ENCODE data around the gene GALC.

The GALC gene

DNA sequence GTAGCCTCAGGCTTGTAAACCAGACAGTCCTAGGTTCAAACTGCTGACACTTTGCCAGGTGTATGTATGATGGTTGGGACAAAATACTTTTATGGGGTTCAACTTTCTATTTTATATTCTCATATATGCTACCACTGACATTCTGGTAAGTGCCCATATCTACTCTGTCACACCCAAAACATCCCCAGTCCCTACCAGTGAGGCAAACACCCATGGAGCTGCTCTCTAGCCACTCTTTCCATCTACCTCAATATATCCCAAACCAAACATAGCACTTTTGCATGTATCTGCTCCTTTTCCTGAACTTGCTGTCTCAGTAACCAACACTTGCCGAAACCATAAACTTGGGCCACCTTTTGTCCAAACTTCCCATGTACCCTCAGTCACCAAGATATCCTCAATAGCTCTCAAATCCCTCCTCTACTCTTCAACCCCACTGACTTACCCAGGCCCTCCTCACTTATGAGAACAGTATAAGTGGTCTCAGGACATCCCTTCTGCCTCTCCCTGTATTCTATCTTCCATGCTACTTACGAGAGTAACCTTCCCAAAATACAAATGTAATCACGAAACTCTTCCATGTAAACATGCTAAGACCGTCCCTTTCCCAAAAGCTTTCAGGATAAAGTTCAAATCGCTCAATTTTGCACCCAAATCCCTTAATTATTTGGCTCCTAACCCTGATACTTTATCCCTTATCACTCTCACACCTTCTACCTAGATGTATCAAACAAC, 3.6 kb downstream of the GALC start:
- Histone ChIP-seq H3K4me1 (ENCODE audit: insufficient read depth, low read length) (peaks cover 6% of the 10 kb centered on the region; the same call in 1 of the 2 replicates), H3K27ac (ENCODE audit: low read length) (no peak overlapping the region), H3K27me3 (ENCODE audit: insufficient read depth, low read length) (no peaks in the 10 kb centered on the region), H3K9me3 (ENCODE audit: insufficient read depth, low read depth, low read length) (no peaks in the 10 kb centered on the region), H3K4me3 (ENCODE audit: low read length) (no peak overlapping the region), H3K36me3 (ENCODE audit: insufficient read depth, low read depth, low read length) (no peaks in the 10 kb centered on the region), H3K9ac (ENCODE audit: low read depth, low read length) (no peak overlapping the region)

- Histone ChIP-seq H3K4me3 (ENCODE audit: low read length) (no peak overlapping the region), H3K9me3 (ENCODE audit: insufficient read depth, low read depth, low read length) (no peaks in the 10 kb centered on the region), H3K36me3 (ENCODE audit: insufficient read depth, low read depth, low read length) (no peaks in the 10 kb centered on the region), H3K4me1 (ENCODE audit: insufficient read depth, low read length) (no peaks in the 10 kb centered on the region), H3K27ac (ENCODE audit: low read length) (no peak overlapping the region), H3K27me3 (ENCODE audit: insufficient read depth, low read length) (no peaks in the 10 kb centered on the region), H3K9ac (ENCODE audit: low read depth, low read length) (no peak overlapping the region)
These were observed 13.3 kb downstream of the GALC start for GRCh38 chr14:87979689-87980088.

GRCh38 chr14:87975636-87976035, 17.3 kb downstream of the GALC start:
- no peak overlapping the region for H3K9ac ChIP-seq (ENCODE audit: low read depth, low read length)
- H3K27me3 ChIP-seq (ENCODE audit: insufficient read depth, low read length): no peaks in the 10 kb centered on the region
- no peaks in the 10 kb centered on the region for H3K9me3 ChIP-seq (ENCODE audit: insufficient read depth, low read depth, low read length)
- H3K27ac ChIP-seq (ENCODE audit: low read length): no peak overlapping the region
- H3K36me3 ChIP-seq (ENCODE audit: insufficient read depth, low read depth, low read length): no peaks in the 10 kb centered on the region
- H3K4me1 ChIP-seq (ENCODE audit: insufficient read depth, low read length): no peaks in the 10 kb centered on the region
- no peak overlapping the region for H3K4me3 ChIP-seq (ENCODE audit: low read length)

- no peaks in the 10 kb centered on the region for H3K9me3 ChIP-seq (ENCODE audit: insufficient read depth, low read depth, low read length)
- H3K4me1 ChIP-seq (ENCODE audit: insufficient read depth, low read length): no peaks in the 10 kb centered on the region
- no peak overlapping the region for H3K9ac ChIP-seq (ENCODE audit: low read depth, low read length)
- no peak overlapping the region for H3K27ac ChIP-seq (ENCODE audit: low read length)
- H3K36me3 ChIP-seq (ENCODE audit: insufficient read depth, low read depth, low read length): no peaks in the 10 kb centered on the region
- no peaks in the 10 kb centered on the region for H3K27me3 ChIP-seq (ENCODE audit: insufficient read depth, low read length)
- H3K4me3 ChIP-seq (ENCODE audit: low read length): no peak overlapping the region
These were observed 22.0 kb downstream of the GALC start for GRCh38 chr14:87971010-87971409.

- Histone ChIP-seq H3K36me3 (ENCODE audit: insufficient read depth, low read depth, low read length) (no peaks in the 10 kb centered on the region), H3K9me3 (ENCODE audit: insufficient read depth, low read depth, low read length) (no peaks in the 10 kb centered on the region), H3K4me1 (ENCODE audit: insufficient read depth, low read length) (no peaks in the 10 kb centered on the region), H3K27me3 (ENCODE audit: insufficient read depth, low read length) (no peaks in the 10 kb centered on the region), H3K4me3 (ENCODE audit: low read length) (no peak overlapping the region), H3K27ac (ENCODE audit: low read length) (no peak overlapping the region), H3K9ac (ENCODE audit: low read depth, low read length) (no peak overlapping the region)
These were observed 25.5 kb downstream of the GALC start for GRCh38 chr14:87967496-87967895.

DNA sequence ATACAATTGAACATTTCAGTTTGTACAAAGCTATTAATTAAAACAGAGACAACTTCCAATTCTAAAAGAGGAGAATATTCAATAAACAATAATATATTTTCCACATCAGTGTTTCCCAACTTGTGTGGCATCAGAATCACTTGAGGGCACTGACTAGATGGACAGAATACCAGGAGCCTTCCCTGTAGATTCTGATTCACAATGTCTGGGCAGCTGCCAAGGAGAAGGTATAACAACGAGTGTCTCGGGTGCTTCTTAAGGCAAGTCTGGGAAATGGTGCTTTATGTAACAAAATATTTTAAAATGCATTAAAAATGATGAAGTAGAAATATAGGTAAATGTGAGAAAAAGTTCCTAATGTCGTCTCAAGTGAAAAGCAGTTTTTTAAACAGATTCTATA, 26.2 kb downstream of the GALC start:
- Histone ChIP-seq H3K4me3 (ENCODE audit: low read length) (no peak overlapping the region), H3K4me1 (ENCODE audit: insufficient read depth, low read length) (no peaks in the 10 kb centered on the region), H3K27me3 (ENCODE audit: insufficient read depth, low read length) (no peaks in the 10 kb centered on the region), H3K27ac (ENCODE audit: low read length) (no peak overlapping the region), H3K36me3 (ENCODE audit: insufficient read depth, low read depth, low read length) (no peaks in the 10 kb centered on the region), H3K9ac (ENCODE audit: low read depth, low read length) (no peak overlapping the region), H3K9me3 (ENCODE audit: insufficient read depth, low read depth, low read length) (no peaks in the 10 kb centered on the region)

- no peak overlapping the region for H3K9ac ChIP-seq (ENCODE audit: low read depth, low read length)
- H3K4me1 ChIP-seq (ENCODE audit: insufficient read depth, low read length): no peaks in the 10 kb centered on the region
- no peaks in the 10 kb centered on the region for H3K36me3 ChIP-seq (ENCODE audit: insufficient read depth, low read depth, low read length)
- H3K27me3 ChIP-seq (ENCODE audit: insufficient read depth, low read length): no peaks in the 10 kb centered on the region
- no peak overlapping the region for H3K27ac ChIP-seq (ENCODE audit: low read length)
- no peaks in the 10 kb centered on the region for H3K9me3 ChIP-seq (ENCODE audit: insufficient read depth, low read depth, low read length)
- H3K4me3 ChIP-seq (ENCODE audit: low read length): no peak overlapping the region
These were observed 31.7 kb downstream of the GALC start for GRCh38 chr14:87961246-87961645.

- Histone ChIP-seq H3K27ac (ENCODE audit: low read length) (no peak overlapping the region), H3K4me3 (ENCODE audit: low read length) (no peak overlapping the region), H3K4me1 (ENCODE audit: insufficient read depth, low read length) (no peaks in the 10 kb centered on the region), H3K9me3 (ENCODE audit: insufficient read depth, low read depth, low read length) (no peaks in the 10 kb centered on the region), H3K9ac (ENCODE audit: low read depth, low read length) (no peak overlapping the region), H3K36me3 (ENCODE audit: insufficient read depth, low read depth, low read length) (no peaks in the 10 kb centered on the region), H3K27me3 (ENCODE audit: insufficient read depth, low read length) (no peaks in the 10 kb centered on the region)
These were observed 32.8 kb downstream of the GALC start for GRCh38 chr14:87960013-87960787.

- H3K36me3 ChIP-seq (ENCODE audit: insufficient read depth, low read depth, low read length): no peaks in the 10 kb centered on the region
- H3K27ac ChIP-seq (ENCODE audit: low read length): no peak overlapping the region
- H3K9ac ChIP-seq (ENCODE audit: low read depth, low read length): no peak overlapping the region
- H3K9me3 ChIP-seq (ENCODE audit: insufficient read depth, low read depth, low read length): no peaks in the 10 kb centered on the region
- no peaks in the 10 kb centered on the region for H3K4me1 ChIP-seq (ENCODE audit: insufficient read depth, low read length)
- H3K27me3 ChIP-seq (ENCODE audit: insufficient read depth, low read length): no peaks in the 10 kb centered on the region
- H3K4me3 ChIP-seq (ENCODE audit: low read length): no peak overlapping the region
These were observed 37.5 kb downstream of the GALC start for GRCh38 chr14:87955501-87955900.

DNA sequence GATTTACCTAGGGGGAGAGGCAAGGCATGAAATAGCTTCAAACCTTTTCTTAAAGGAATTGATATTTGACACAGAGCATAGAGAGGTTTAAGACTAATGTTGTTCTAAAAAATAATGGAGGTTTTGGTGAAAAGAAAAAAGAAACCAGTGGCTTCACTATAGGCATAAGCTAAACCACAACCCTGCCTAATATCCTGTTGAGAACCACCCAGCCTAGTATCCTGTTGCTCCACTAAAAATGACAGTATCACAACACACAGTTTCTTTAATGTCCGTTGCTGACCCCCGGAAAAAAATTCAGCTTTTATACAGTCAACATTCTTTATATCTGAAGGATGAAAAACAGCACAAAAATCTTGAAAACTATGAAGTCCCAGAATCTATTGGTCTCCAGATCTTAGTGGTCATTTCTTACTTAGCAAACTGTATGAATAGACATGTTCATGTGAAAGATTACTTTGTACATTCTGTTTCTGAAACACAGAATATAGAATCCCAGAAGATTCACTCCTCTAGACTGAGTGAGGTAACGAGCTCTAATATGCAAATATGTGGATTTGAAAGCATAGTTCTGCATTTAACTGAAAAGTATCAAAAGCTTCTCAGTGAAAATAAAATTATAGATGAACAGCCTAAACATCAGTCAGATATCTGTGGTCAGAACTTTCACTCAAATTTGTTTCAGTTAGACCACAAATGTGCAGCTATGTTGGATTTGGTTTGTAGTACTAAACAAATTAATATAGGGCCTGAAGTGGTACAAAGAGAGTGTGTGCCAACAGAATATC, 40.5 kb downstream of the GALC start:
- no peak overlapping the region for H3K9ac ChIP-seq (ENCODE audit: low read depth, low read length)
- H3K36me3 ChIP-seq (ENCODE audit: insufficient read depth, low read depth, low read length): no peaks in the 10 kb centered on the region
- H3K4me3 ChIP-seq (ENCODE audit: low read length): no peak overlapping the region
- no peaks in the 10 kb centered on the region for H3K27me3 ChIP-seq (ENCODE audit: insufficient read depth, low read length)
- H3K4me1 ChIP-seq (ENCODE audit: insufficient read depth, low read length): no peaks in the 10 kb centered on the region
- no peaks in the 10 kb centered on the region for H3K9me3 ChIP-seq (ENCODE audit: insufficient read depth, low read depth, low read length)
- H3K27ac ChIP-seq (ENCODE audit: low read length): no peak overlapping the region

GRCh38 chr14:87944987-87945604, 47.9 kb downstream of the GALC start:
- no peaks in the 10 kb centered on the region for H3K9me3 ChIP-seq (ENCODE audit: insufficient read depth, low read depth, low read length)
- no peak overlapping the region for H3K9ac ChIP-seq (ENCODE audit: low read depth, low read length)

More at GRCh38 chr14:87944987-87945604, 47.9 kb downstream of the GALC start:
- H3K4me1 ChIP-seq (ENCODE audit: insufficient read depth, low read length): no peaks in the 10 kb centered on the region
- no peak overlapping the region for H3K27ac ChIP-seq (ENCODE audit: low read length)
- no peaks in the 10 kb centered on the region for H3K27me3 ChIP-seq (ENCODE audit: insufficient read depth, low read length)
- H3K36me3 ChIP-seq (ENCODE audit: insufficient read depth, low read depth, low read length): no peaks in the 10 kb centered on the region
- H3K4me3 ChIP-seq (ENCODE audit: low read length): no peak overlapping the region
